Measurements from ENCODE around the gene DICER1.

Gene DICER1

GRCh38 chr14:95072310-95072905 lies 84.9 kb downstream of the DICER1 start:
- no peak for DNase-seq

DNA sequence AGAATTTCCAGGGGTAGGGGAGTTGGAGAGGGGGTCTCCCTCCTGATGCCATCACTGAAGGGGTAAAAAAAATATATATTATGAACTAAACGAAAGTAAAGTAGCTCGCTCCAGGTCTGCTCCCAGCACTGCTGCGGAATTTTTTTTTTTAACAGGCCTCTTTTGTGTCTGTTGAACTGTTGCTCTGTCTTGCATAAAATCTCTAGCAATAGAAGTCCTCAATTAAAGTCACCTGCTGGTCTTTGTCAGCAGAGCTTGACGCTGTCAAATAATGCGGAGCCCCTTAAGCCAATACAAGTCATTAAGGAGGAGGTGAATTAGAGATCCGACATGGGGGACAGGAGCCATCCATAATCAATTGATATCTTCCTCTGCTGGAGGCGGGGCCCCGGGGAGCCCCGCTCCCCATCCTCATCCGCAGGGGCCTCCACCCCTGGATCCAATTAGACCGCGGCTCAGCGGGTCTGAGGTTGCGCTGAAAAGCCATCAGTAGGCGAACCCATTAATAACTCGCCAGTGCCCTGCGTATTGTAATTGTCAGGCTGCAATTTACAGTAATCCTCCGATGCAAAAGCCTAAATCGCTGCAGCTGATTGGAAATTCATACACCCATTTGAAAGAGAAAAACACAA lies 85.6 kb downstream of the DICER1 start:
- DNase-seq = no peak

DNA sequence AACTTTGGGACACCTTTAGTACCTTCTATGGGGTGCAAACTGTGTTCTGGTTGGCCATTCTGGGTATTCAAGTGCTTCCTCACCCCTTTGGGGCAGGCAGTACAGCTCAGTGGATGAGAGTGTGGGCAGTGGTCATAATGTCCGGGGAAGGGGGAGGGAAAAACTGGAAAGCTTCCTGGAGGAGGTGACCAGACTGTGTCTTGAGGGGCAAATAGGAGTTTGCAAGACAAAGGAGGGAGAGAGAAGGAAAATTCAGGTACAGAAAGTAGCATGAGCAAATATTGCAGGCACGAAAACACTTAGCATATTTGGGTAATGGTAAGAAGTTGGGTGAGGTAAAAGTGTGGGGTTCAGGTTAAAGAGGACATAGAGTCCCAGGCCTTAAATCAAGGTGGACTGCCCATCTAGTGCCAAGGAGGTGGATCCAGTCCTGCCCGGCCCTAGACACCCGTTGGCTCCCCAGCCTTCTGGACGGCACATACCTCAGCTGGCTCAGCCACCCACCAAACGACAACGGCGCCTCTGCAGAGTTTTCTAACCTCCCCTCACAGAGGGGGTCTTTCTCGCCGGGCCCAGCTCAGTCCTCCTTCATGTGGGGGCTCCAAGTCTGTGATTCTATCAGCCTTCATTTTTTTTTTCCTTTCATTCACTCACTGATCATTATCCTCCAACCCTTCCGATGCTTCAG lies 86.4 kb downstream of the DICER1 start:
- DNase-seq = no peak

- no peak for DNase-seq
Measured at GRCh38 chr14:95069547-95069946, 87.8 kb downstream of the DICER1 start.

GRCh38 chr14:95069018-95069417 lies 88.3 kb downstream of the DICER1 start:
- DNase-seq = no peak

GRCh38 chr14:95068521-95068920 lies 88.8 kb downstream of the DICER1 start:
- DNase-seq = no peak

DNA sequence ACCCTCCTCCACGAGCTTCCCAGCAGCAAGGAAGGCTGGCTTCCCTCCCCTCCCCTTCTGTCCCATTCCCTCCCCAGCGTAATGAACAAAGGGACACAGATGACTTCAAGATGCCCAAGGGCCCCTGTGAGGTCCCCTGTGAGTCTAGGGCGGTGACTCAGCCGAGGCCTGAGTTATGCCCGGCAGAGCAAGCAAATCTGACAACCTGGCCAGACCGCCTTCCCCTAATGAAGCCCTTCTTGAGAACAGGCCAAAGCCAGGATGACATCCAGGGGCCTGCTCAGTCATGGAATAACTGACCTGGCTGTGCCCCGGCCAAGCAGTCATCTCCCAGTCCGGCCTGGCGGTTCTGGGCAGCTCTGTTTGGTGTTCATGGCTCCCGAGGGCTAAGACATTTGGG lies 89.2 kb downstream of the DICER1 start:
- DNase-seq = no peak

- no peak for DNase-seq
Measured at GRCh38 chr14:95067526-95067925, 89.8 kb downstream of the DICER1 start.

GRCh38 chr14:95066427-95066986 lies 90.8 kb downstream of the DICER1 start:
- no peak for DNase-seq

DNA sequence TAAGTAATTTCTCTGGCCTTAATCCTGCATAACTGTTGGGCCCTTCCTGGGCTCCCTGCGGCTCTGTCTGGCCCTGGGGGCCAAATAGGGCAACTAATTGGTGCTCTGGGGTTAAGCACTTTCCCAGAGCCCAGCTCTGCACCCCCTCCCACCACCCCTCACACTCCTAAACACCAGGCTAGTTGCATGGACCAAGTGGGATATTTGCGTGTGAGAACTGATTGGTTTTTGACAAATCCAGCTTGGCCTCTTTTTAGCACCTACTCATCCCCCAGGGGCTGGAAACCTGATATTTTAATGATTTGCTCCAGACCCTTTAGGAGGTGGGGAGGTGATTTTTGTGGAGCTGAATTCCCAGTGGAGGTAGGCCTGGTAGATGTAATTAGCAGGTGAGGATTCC lies 91.9 kb downstream of the DICER1 start:
- DNase-seq = no peak

GRCh38 chr14:95064734-95065133 lies 92.6 kb downstream of the DICER1 start:
- no peak for DNase-seq

- DNase-seq = no peak
Measured at GRCh38 chr14:95064256-95064655, 93.1 kb downstream of the DICER1 start.

DNA sequence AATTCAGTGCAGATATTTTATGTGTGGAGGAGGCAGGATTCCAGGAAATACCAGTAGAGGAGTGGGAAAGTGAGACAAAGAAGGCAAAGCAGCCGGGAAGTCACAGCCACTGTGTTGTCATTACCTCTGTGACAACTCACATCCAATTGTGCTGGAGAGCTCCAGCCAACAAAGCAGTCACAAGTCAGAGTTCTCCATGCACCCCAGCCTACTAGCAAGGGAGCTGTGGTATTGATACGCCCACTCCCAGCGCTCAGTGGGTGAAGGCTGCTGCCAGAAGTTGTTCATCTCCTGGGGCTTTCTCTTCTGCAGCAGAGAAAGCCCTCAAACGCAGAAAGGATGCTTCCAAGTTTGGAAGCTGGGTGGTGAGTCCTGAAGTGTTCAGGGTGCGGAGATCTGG lies 93.9 kb downstream of the DICER1 start:
- no peak for DNase-seq

DNA sequence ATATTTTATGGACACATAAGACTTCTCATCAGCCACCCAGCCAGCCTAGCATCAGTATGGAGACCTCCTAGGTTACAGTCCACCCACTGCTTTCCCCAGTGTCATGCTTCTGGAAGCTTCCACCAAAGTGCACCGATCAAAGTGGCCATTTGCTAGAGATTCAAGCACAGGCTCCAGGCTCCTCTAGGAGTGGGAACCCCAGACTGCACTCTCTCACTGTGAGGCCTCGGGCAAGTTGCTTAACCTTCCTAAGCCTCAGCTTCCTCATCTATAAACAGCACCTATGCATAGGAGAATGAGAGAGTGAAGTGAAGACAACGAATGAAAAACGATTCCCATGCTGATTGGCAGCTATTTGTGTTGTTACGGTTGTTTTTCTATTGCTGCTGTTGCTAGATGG lies 94.4 kb downstream of the DICER1 start:
- DNase-seq = no peak

GRCh38 chr14:95062220-95062619 lies 95.1 kb downstream of the DICER1 start:
- no peak for DNase-seq

DNA sequence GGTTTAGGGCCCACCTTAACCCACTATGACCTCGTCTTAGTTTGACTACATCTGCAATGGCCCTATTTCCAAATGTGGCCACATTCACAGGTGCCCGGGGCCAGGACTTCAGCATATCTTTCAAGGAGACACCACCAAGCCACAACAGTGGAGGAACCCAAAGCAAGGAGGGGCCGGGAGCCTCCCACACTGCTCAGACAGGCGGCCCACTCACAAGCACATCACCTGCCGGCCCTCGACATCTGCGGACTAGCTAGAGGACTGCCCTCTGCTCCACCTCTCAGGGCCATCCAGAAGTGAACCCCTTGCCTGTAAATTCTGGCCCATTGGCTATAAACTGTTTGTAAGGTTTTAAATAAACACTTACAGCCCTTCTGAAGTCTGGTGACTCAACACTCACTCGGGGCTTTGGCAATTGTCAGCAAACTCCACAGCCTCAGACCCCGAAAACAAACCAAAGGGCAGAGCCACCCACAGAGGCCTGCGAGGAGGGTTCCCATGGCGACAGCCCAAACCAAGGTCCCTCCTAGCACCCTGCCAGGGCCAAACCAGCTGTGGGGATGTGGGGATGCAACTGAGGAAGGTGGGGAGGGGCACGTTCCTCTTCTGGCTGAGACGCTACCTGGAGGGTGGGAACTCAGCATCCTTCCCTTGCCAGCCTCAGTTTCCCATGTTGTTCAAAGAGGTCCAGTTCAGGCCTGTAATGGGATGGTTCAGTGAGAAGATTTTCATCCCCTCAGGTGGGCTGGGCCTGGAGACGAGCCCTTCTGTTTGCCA lies 95.8 kb downstream of the DICER1 start:
- DNase-seq = no peak

DNA sequence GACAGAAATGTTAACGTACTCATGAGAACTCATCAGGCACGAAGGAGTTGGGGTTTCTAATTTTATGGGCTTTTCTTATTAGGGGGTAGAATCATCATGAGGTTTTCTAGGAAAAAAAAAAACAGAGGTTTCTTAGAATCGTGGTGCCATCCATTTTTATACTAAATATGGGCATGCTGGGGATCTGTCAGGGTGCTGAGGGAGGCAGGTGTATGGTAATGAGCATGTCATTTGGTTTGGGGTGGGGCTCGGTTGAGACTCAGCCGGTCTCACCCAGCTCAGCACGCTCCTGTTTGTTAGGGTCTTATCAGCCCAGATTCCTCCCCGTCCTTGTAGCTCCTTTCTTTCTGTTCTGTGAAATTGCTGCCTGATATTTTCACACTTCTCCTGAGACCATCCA lies 98.2 kb downstream of the DICER1 start:
- no peak for DNase-seq

DNA sequence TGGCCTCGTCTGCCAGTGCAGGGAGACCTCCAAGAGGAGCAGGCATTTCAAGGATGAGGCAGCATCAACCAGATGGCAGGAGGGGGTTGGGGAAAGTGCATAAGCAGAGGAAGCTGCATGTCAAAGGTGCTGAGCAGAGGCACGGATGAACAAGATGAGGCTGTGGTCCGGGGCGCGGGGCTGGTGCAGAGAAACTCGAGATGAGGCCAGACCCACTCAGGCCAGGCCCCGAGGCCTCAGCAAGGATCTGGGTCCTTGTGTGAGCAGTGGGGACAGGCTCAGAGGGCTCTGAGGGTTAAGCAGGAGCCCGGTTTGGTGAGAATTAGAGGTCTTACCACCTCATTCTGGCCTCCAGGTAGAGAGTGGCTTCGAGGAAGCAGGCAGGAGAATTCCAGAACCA lies 98.8 kb downstream of the DICER1 start:
- DNase-seq = no peak

GRCh38 chr14:95057851-95058250 lies 99.5 kb downstream of the DICER1 start:
- DNase-seq = no peak

DNA sequence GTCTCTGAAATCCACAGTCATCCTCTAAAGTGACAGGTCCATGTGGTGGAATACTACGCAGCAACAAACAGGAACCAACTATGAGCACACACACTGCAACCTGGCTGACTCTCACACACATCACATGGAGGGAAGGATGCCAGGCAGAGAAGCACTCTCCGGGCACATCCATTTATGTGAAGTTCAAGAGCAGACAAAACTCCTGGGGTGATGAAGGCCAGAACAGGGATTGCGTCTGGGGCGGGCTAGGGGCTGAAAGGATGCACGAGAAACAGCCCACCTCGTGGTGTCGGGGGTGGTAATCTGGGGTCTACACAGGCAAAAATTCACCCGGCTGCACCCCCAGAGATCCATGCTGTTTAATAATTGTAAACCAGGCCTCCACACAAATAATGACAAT lies 100.2 kb downstream of the DICER1 start:
- no peak for DNase-seq

GRCh38 chr14:95056476-95056875 lies 100.9 kb downstream of the DICER1 start:
- no peak for DNase-seq

- no peak for DNase-seq
Measured at GRCh38 chr14:95055318-95055717, 102.0 kb downstream of the DICER1 start.

Measured in activated CD4-positive, alpha-beta T cell treated with anti-CD3 and anti-CD28 coated beads for 48 hours (primary cell).